Thymus (tissue), 11 donors: ENCODE data around the gene LRRC45. TPM values are rescaled to one million over a fixed set of nuclear protein-coding genes. Genes with fewer than 3 reads are reported as not detected.
A peak's percentile ranks its signal among the peaks of the same experiment; 100 is the strongest.

Source experiments
- DNase-seq, 9 donors: peaks; one replicate each; pipeline ENCODE4 v3.0.0-alpha.2; 2013; ENCODE audit warnings: low spot score in 9 of 9, low read depth in 6 of 9, missing footprints in 1 of 9
- H3K27ac ChIP-seq, 2 donors: one replicate each; pipeline ENCODE4 v1.5.1; 2013; ENCODE audit warnings: control low read depth in 1 of 2, low read depth in 1 of 2, low read length in 1 of 2, mild to moderate bottlenecking in 1 of 2, moderate library complexity in 1 of 2
- H3K27me3 ChIP-seq, 2 donors: one replicate each; pipeline ENCODE4 v1.5.1; 2013; ENCODE audit warnings: low read length in 1 of 2; ENCODE audit not compliant: control insufficient read depth in 2 of 2, insufficient read depth in 1 of 2
- H3K36me3 ChIP-seq, 2 donors: one replicate each; pipeline ENCODE4 v1.5.1; 2013; ENCODE audit warnings: low read length in 1 of 2, mild to moderate bottlenecking in 1 of 2, moderate library complexity in 1 of 2; ENCODE audit not compliant: control insufficient read depth in 2 of 2, insufficient read depth in 2 of 2
- H3K4me1 ChIP-seq, 2 donors: one replicate each; pipeline ENCODE4 v1.5.1; 2013; ENCODE audit warnings: low read length in 2 of 2; ENCODE audit not compliant: control insufficient read depth in 2 of 2, insufficient read depth in 2 of 2
- H3K4me3 ChIP-seq, 2 donors: one replicate each; pipeline ENCODE4 v1.5.1; 2013; ENCODE audit warnings: low read length in 2 of 2, control low read depth in 1 of 2, mild to moderate bottlenecking in 1 of 2
- H3K9me3 ChIP-seq, 2 donors: one replicate each; pipeline ENCODE4 v1.5.1; 2013; ENCODE audit warnings: low read length in 1 of 2, mild to moderate bottlenecking in 1 of 2; ENCODE audit not compliant: control insufficient read depth in 2 of 2, insufficient read depth in 1 of 2
- WGBS: extraction: QIAGEN DNeasy Blood & Tissue Kit; methylation state at CpG from one replicate; pipeline ENCODE4 v1.1.7; 2013; 5-methylcytosine and 5-hydroxymethylcytosine counted together
- polyA plus RNA-seq: library from polyadenylated mRNA; stranded (reverse); fragments of 200-250 nt; gene quantifications from one replicate; pipeline ENCODE4 v1.2.3, GENCODE V29; 2013
- total RNA-seq: library from RNA; stranded (reverse); fragments of 120-200 nt; gene quantifications from one replicate; pipeline ENCODE4 v1.2.4, GENCODE V29; 2013
- donor health status: healthy.

Gene LRRC45
- total and polyA plus RNA-seq, 2 donors, result 15.2 to 20.7 TPM

- no peak overlapping the region for H3K4me3 ChIP-seq
- no peaks in the 10 kb centered on the region for H3K27me3 ChIP-seq
- 96% methylated on average over 28 of the region's 28 CpGs for WGBS
- peaks cover under 1 to 29% of the 10 kb centered on the region in 2 donors for H3K4me1 ChIP-seq
- H3K27ac ChIP-seq, result no peak overlapping the region
- DNase-seq, result no peak
- peaks cover 10 to 18% of the 10 kb centered on the region in 2 donors for H3K36me3 ChIP-seq
- peaks cover 0 to 5% of the 10 kb centered on the region in 2 donors for H3K9me3 ChIP-seq
Observed at GRCh38 chr17:82016061-82016874, 6.8 kb upstream of the LRRC45 start.

GRCh38 chr17:82016875-82017459 lies 6.1 kb upstream of the LRRC45 start:
- Histone ChIP-seq H3K4me1 (peaks cover 8 to 29% of the 10 kb centered on the region in 2 donors), H3K36me3 (peaks cover 10 to 16% of the 10 kb centered on the region in 2 donors), H3K27me3 (no peaks in the 10 kb centered on the region), H3K4me3 (no peak overlapping the region), H3K9me3 (peaks cover 0 to 5% of the 10 kb centered on the region in 2 donors), H3K27ac (no peak overlapping the region)
- 99% methylated on average over 24 of the region's 24 CpGs for WGBS
- no peak for DNase-seq

DNA sequence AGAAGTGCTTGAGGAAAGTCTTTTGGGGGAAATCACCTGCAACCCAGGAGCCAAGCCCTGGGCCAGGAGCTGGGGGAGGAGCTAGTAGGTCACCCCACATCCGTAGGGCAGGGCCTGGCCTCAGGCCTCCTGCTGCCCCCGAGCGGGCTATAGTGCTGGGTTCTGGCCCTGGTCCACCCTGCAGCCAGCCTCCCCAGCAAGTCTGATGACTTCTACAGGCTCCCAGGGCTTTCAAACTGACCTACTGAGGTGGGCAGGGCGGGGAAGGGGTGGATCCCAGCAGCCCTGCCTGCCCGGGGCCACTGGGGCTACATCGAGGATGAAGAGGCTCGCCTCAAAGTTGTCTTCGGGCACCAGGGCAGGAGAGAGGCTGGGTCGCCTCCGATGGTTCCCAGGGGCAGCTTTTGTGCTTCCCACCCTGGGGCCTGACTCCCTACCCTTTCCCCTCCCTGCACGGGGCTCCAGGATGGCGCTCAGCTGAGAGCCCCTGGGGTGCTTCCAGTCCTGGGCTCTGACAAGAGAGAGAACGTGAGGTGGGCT lies 5.4 kb upstream of the LRRC45 start:
- WGBS, result 88% methylated on average over 13 of the region's 13 CpGs
- DNase-seq, result no peak

DNA sequence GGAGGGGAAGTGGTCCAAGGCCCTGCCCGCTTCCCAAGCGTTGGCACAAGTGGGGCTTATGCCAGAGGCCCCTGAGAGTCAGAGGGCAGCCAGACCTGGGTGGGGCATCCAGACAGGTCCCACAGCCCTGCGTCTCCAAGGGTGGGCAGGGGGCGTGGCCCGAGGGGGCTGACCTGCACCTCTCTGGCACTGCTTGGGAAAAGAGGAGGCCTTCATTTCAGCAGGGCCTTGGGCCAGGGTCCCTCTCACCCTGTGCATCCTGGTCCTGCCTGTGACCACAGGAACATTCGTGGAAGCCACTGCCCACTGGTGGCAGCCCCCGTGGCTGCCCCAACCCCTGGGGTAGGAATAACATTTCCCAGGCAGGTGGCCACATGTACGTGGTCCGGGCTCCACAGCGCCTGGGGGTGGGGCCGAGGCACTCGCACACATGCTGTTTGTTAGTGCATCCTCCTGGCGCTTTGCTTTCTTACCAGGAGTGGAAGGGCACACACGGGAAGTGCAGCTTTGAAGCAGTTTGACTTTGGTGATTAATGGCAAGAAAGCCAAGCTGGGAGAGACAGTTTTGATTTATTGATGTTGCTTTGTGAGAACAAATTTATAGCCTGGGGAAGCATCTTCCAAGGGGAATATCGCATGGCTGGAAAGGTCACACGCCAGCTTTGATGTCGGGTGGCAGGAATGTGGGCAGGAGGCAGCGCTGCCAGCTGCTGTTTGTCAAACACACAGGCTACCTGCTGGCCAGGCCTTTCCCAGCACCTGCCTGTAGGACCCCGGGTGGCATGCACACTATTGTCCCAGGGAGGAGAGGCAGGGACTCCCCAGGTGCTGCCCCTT lies 4.7 kb upstream of the LRRC45 start:
- no peak for DNase-seq
- 95% methylated on average over 19 of the region's 19 CpGs for WGBS
- no peak overlapping the region for H3K27ac ChIP-seq

More for the DNA sequence above, 5.4 kb upstream of the LRRC45 start:
- no peak overlapping the region for H3K4me3 ChIP-seq
- H3K27me3 ChIP-seq, result no peaks in the 10 kb centered on the region
- H3K27ac ChIP-seq, result no peak overlapping the region
- H3K4me1 ChIP-seq, result peaks cover 8 to 26% of the 10 kb centered on the region in 2 donors
- H3K36me3 ChIP-seq, result peaks cover 10 to 16% of the 10 kb centered on the region in 2 donors
- peaks cover 0 to 5% of the 10 kb centered on the region in 2 donors for H3K9me3 ChIP-seq

GRCh38 chr17:82018989-82019689 lies 4.0 kb upstream of the LRRC45 start:
- Histone ChIP-seq H3K9me3 (peaks cover 0 to 5% of the 10 kb centered on the region in 2 donors), H3K4me1 (peaks cover 12 to 28% of the 10 kb centered on the region in 2 donors), H3K27ac (no peak overlapping the region), H3K36me3 (peaks cover 10 to 16% of the 10 kb centered on the region in 2 donors), H3K4me3 (no peak overlapping the region), H3K27me3 (no peaks in the 10 kb centered on the region)
- 96% methylated on average over 33 of the region's 33 CpGs for WGBS
- no peak for DNase-seq

More for the DNA sequence above, 4.7 kb upstream of the LRRC45 start:
- Histone ChIP-seq H3K4me3 (no peak overlapping the region), H3K36me3 (peaks cover 10 to 16% of the 10 kb centered on the region in 2 donors), H3K27me3 (no peaks in the 10 kb centered on the region), H3K4me1 (peaks cover 8 to 20% of the 10 kb centered on the region in 2 donors), H3K9me3 (peaks cover 0 to 5% of the 10 kb centered on the region in 2 donors)

DNA sequence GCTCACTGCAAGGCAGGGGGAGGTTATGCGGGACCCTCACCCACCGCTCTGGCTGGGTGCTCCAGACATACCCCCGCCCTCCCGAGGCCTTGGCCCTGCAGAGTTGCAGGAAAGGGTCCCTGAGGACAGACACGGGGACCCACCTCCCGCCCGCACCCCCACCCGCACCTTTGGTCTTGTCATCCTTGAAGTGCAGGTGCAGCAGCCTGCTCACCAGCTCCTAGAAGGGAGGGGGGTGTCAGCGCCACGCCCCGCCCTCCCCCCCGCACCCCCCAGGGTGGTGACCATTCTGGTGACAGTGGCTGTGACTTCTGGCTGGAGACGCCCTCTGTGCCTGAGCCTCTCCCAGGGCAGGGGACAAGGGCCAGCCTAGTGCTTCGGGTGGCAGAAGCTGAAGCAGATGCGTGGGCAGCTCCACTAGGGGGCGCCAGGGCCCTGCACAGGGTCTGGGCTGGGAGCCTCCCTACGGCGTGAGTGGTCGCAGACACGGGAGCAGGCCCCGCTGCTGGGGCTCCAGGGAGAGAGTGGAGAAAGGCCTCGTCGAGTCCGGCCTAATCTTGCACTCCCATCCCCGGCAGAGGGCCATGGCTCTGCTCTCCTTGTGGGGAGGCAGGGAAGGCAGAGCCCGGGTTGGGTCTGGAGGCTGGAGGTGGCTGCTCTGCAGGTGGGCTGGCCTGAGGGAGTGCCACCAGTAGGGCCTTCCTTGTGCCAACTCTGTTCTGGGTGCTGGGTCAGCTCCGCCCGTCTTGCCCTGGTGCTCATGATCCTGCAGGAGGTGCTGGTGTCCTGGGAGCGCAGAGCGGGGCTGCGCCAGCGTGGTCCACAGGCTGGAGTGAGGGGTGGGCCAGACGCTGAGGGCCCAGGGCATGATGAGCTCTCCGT lies 3.2 kb upstream of the LRRC45 start:
- H3K4me3 ChIP-seq, result no peak overlapping the region
- no peak overlapping the region for H3K27ac ChIP-seq
- H3K4me1 ChIP-seq, result peaks cover 14 to 35% of the 10 kb centered on the region in 2 donors
- 83% methylated on average over 34 of the region's 34 CpGs for WGBS
- DNase-seq, result peak in 3 of 9 donors; percentile 45 to 56 (median 49)
- H3K27me3 ChIP-seq, result no peaks in the 10 kb centered on the region
- peaks cover 10 to 16% of the 10 kb centered on the region in 2 donors for H3K36me3 ChIP-seq
- H3K9me3 ChIP-seq, result peaks cover 0 to 5% of the 10 kb centered on the region in 2 donors

GRCh38 chr17:82020572-82021106 lies 2.5 kb upstream of the LRRC45 start:
- Histone ChIP-seq H3K27me3 (no peaks in the 10 kb centered on the region), H3K4me3 (no peak overlapping the region), H3K27ac (no peak overlapping the region), H3K36me3 (peaks cover 10 to 16% of the 10 kb centered on the region in 2 donors), H3K9me3 (peaks cover 0 to 5% of the 10 kb centered on the region in 2 donors), H3K4me1 (peaks cover 14 to 35% of the 10 kb centered on the region in 2 donors)
- 96% methylated on average over 14 of the region's 14 CpGs for WGBS
- no peak for DNase-seq
